Loucy (cell line): ENCODE results near the gene PBLD.

ENCODE experiments used
- H2AFZ ChIP-seq: fragments of 200-600 bp; sonication (generic); 2 replicates; pipeline ENCODE4 v1.6.0; 2016; ENCODE audit warnings: antibody characterized with exemption, mild to moderate bottlenecking, low read length, moderate library complexity
- H3F3A ChIP-seq: fragments of 200-600 bp; 2 replicates; pipeline ENCODE4 v1.6.0; 2016; ENCODE audit warnings: antibody characterized with exemption, low read depth, mild to moderate bottlenecking
- H3K27me3 ChIP-seq: fragments of 200-600 bp; sonication (generic); 2 replicates; pipeline ENCODE4 v1.6.1; 2014; ENCODE audit warnings: low read length, mild to moderate bottlenecking; ENCODE audit not compliant: insufficient read depth, poor library complexity, severe bottlenecking
- H3K36me3 ChIP-seq: fragments of 200-600 bp; sonication (generic); 2 replicates; pipeline ENCODE4 v1.6.1; 2016; ENCODE audit warnings: low read length; ENCODE audit not compliant: insufficient read depth
- H3K4me1 ChIP-seq: fragments of 200-600 bp; sonication (generic); 2 replicates; pipeline ENCODE4 v1.5.1; 2014; ENCODE audit warnings: low read length, mild to moderate bottlenecking; ENCODE audit not compliant: insufficient read depth, poor library complexity, severe bottlenecking
- H3K4me2 ChIP-seq: fragments of 200-600 bp; sonication (generic); 2 replicates; pipeline ENCODE4 v1.6.0; 2014; ENCODE audit warnings: antibody characterized with exemption, low read length, low read depth, mild to moderate bottlenecking; ENCODE audit not compliant: poor library complexity, severe bottlenecking
- H3K4me3 ChIP-seq: fragments of 200-600 bp; sonication (generic); 2 replicates; pipeline ENCODE4 v1.5.1; 2014; ENCODE audit warnings: low read length, mild to moderate bottlenecking, mixed read lengths; ENCODE audit not compliant: poor library complexity, severe bottlenecking
- H3K79me2 ChIP-seq: fragments of 200-600 bp; sonication (generic); 2 replicates; pipeline ENCODE4 v1.6.1; 2014; ENCODE audit warnings: low read length; ENCODE audit not compliant: insufficient read depth
- H3K9ac ChIP-seq: fragments of 200-600 bp; sonication (generic); 2 replicates; pipeline ENCODE4 v1.6.0; 2014; ENCODE audit warnings: mild to moderate bottlenecking, low read depth, low read length, moderate library complexity; ENCODE audit not compliant: poor library complexity, severe bottlenecking
- H3K9me2 ChIP-seq: fragments of 200-600 bp; sonication (generic); replicated peaks from 2 replicates; pipeline ENCODE4 v1.6.1; 2016; ENCODE audit warnings: low read depth, low read length, mixed read lengths
- H3K9me3 ChIP-seq: fragments of 200-600 bp; sonication (generic); 2 replicates; pipeline ENCODE4 v1.6.1; 2014; ENCODE audit warnings: mild to moderate bottlenecking, antibody characterized with exemption, low read length, low read depth; ENCODE audit not compliant: insufficient read depth
- H4K20me1 ChIP-seq: fragments of 200-600 bp; sonication (generic); 2 replicates; pipeline ENCODE4 v1.6.0; 2014; ENCODE audit warnings: antibody characterized with exemption, low read length, mild to moderate bottlenecking; ENCODE audit not compliant: insufficient read depth, poor library complexity, severe bottlenecking
- EZH2phosphoT487 ChIP-seq: fragments of 200-600 bp; IDR thresholded peaks from 2 replicates; pipeline ENCODE4 v1.6.1; 2018; ENCODE audit warnings: antibody characterized with exemption, mild to moderate bottlenecking, moderate library complexity, borderline replicate concordance
- TF ChIP-seq, protein P1 (sequence below): fragments of 200-600 bp; sonication (generic); conservative IDR thresholded peaks from 2 replicates; pipeline ENCODE4 v1.5.1; 2014; ENCODE audit warnings: mild to moderate bottlenecking, antibody characterized with exemption, low read length

Gene PBLD

DNA sequence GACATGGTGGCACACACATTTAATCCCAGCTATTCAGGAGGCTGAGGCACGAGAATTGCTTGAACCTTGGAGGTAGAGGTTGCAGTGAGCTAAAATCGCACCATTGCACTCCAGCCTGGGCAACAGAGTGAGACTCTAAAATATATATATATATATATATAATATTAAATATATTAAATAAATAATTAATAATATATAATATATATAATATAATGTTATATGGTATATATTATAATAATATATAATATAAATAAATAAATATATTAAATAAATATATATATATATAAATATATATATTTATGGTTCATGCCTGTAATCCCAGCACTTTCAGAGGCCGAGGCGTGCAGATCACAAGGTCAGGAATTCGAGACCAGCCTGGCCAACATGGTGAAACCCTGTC lies 33.9 kb upstream of the PBLD start:
- no peaks in the 10 kb centered on the region for H3K4me1 ChIP-seq
- no peaks in the 10 kb centered on the region for H4K20me1 ChIP-seq
- no peaks in the 10 kb centered on the region for H3K79me2 ChIP-seq
- H2AFZ ChIP-seq = no peak overlapping the region
- no peaks in the 10 kb centered on the region; the same call in 1 of the 2 replicates for H3K9me3 ChIP-seq
- no peaks in the 10 kb centered on the region for H3F3A ChIP-seq
- no peak overlapping the region for H3K9ac ChIP-seq
- H3K27me3 ChIP-seq = no peaks in the 10 kb centered on the region
- H3K4me3 ChIP-seq = no peak overlapping the region
- H3K9me2 ChIP-seq = no peaks in the 10 kb centered on the region
- no peak overlapping the region for H3K4me2 ChIP-seq
- H3K36me3 ChIP-seq = peaks cover 8% of the 10 kb centered on the region; the same call in 1 of the 2 replicates
- TF ChIP-seq, protein P1, sequence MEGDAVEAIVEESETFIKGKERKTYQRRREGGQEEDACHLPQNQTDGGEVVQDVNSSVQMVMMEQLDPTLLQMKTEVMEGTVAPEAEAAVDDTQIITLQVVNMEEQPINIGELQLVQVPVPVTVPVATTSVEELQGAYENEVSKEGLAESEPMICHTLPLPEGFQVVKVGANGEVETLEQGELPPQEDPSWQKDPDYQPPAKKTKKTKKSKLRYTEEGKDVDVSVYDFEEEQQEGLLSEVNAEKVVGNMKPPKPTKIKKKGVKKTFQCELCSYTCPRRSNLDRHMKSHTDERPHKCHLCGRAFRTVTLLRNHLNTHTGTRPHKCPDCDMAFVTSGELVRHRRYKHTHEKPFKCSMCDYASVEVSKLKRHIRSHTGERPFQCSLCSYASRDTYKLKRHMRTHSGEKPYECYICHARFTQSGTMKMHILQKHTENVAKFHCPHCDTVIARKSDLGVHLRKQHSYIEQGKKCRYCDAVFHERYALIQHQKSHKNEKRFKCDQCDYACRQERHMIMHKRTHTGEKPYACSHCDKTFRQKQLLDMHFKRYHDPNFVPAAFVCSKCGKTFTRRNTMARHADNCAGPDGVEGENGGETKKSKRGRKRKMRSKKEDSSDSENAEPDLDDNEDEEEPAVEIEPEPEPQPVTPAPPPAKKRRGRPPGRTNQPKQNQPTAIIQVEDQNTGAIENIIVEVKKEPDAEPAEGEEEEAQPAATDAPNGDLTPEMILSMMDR = no peak
- TF ChIP-seq EZH2phosphoT487 = no peak

DNA sequence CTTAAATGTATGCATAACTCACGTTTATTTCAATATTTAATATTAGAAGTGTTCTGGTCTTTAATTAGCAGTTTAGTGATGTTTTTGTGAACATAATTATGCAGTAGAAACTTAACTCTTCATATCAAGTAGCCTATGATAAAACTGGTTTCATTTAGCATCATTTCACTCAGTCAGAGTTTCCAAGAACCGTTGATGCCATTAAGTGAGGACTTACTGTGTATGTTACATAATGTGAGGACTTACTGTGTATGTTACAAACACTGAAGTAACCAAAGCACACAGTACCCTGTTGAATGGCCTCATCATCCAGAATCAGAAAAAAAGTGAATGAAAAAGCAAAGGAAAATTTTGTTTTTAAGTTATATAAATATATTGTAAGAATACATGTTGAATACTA lies 32.9 kb upstream of the PBLD start:
- Histone ChIP-seq H3K27me3 (no peaks in the 10 kb centered on the region), H3K79me2 (no peaks in the 10 kb centered on the region), H3K9me2 (no peaks in the 10 kb centered on the region), H3K4me2 (no peak overlapping the region), H4K20me1 (no peaks in the 10 kb centered on the region), H3K9ac (no peak overlapping the region), H3K4me1 (no peaks in the 10 kb centered on the region), H3K4me3 (no peak overlapping the region), H3K36me3 (peaks cover 9% of the 10 kb centered on the region; the same call in 1 of the 2 replicates), H2AFZ (no peak overlapping the region), H3F3A (no peaks in the 10 kb centered on the region), H3K9me3 (no peaks in the 10 kb centered on the region)
- TF ChIP-seq, protein P1 = no peak
- TF ChIP-seq EZH2phosphoT487 = no peak

DNA sequence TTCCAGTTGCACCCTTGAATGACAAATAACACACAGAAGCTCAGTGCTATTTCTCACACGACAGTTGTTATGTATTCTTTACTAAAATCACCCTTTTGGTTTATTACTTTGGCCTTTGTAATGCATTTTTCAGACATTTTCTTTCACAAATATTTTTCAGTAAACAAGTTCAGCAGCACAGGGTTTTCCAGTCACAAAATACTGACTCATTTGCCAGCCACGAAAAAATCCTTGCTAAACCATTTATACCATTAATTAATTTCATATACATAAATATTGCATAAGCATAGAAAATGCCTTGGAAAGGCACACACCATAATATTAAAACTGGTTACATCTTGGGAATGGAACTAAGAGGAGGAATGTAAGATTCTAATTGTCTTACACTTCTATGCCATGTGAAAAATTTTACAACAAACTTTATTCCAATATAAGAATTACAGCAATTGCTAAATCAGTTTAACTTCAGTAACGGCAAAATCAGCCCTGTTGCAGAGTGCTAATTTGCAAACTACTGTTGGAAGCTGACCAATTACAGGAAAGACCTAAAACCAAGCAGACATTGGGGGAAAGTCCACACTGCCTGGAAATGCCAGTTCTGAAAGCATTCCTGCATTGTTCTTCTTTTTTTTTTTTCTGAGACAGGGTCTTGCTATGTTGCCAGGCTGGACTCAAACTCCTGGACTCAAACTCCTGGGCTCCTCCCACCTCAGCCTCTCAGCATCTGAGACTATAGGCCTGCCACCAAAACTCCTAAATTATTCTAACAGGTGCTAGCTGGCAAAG lies 31.6 kb upstream of the PBLD start:
- Histone ChIP-seq H3K4me2 (no peak overlapping the region), H4K20me1 (no peaks in the 10 kb centered on the region), H3K4me3 (no peak overlapping the region), H3K36me3 (peaks cover 9% of the 10 kb centered on the region; the same call in 1 of the 2 replicates), H3K4me1 (no peaks in the 10 kb centered on the region), H3K9ac (no peak overlapping the region), H3K27me3 (no peaks in the 10 kb centered on the region), H3F3A (no peaks in the 10 kb centered on the region), H3K9me3 (no peaks in the 10 kb centered on the region), H3K79me2 (no peaks in the 10 kb centered on the region), H2AFZ (no peak overlapping the region), H3K9me2 (no peaks in the 10 kb centered on the region)
- TF ChIP-seq, protein P1 = no peak
- no peak for TF ChIP-seq EZH2phosphoT487
